Hepatic stellate cell (primary cell): ENCODE results near the gene OR1K1.
"Not testable (repeated sequence)": the region's sequence is repeated elsewhere in the genome, so short reads cannot be mapped to it uniquely, and the experiment has no call there.

Source experiments
- DNase-seq: peaks from one replicate; pipeline ENCODE4 v3.0.0; 2011; ENCODE audit warnings: low spot score

Gene OR1K1

GRCh38 chr9:122812736-122813135, 12.8 kb downstream of the OR1K1 start:
- DNase-seq, result no peak

- DNase-seq, result no peak
These were observed 14.6 kb downstream of the OR1K1 start for GRCh38 chr9:122814545-122814944.

- no peak for DNase-seq
These were observed 15.6 kb downstream of the OR1K1 start for GRCh38 chr9:122815544-122815943.

GRCh38 chr9:122816163-122816867, 16.4 kb downstream of the OR1K1 start:
- no peak for DNase-seq

GRCh38 chr9:122819326-122819725, 19.4 kb downstream of the OR1K1 start:
- peak; percentile 53 for DNase-seq

- DNase-seq, result no peak
These were observed 20.0 kb downstream of the OR1K1 start for GRCh38 chr9:122819791-122820489.

- no peak for DNase-seq
These were observed 20.5 kb downstream of the OR1K1 start for GRCh38 chr9:122820490-122820845.

- no peak for DNase-seq
These were observed 21.5 kb downstream of the OR1K1 start for GRCh38 chr9:122821278-122821943.

GRCh38 chr9:122822056-122822455, 22.1 kb downstream of the OR1K1 start:
- DNase-seq, result no peak

- no peak for DNase-seq
These were observed 23.0 kb downstream of the OR1K1 start for GRCh38 chr9:122822938-122823337.

- peak; percentile 56 for DNase-seq
These were observed 27.8 kb downstream of the OR1K1 start for GRCh38 chr9:122827761-122828093.

- not testable (repeated sequence) for DNase-seq
These were observed 29.0 kb downstream of the OR1K1 start for GRCh38 chr9:122828965-122829284.

- no peak for DNase-seq
These were observed 32.3 kb downstream of the OR1K1 start for GRCh38 chr9:122832194-122832593.

GRCh38 chr9:122835313-122835731, 35.4 kb downstream of the OR1K1 start:
- DNase-seq, result no peak

GRCh38 chr9:122837266-122837850, 37.4 kb downstream of the OR1K1 start:
- DNase-seq, result no peak

- not testable (repeated sequence) for DNase-seq
These were observed 38.5 kb downstream of the OR1K1 start for GRCh38 chr9:122838441-122838840.

- DNase-seq, result no peak
These were observed 41.6 kb downstream of the OR1K1 start for GRCh38 chr9:122841501-122841900.

GRCh38 chr9:122844137-122844536, 44.2 kb downstream of the OR1K1 start:
- no peak for DNase-seq

GRCh38 chr9:122845116-122845515, 45.2 kb downstream of the OR1K1 start:
- DNase-seq, result no peak

GRCh38 chr9:122846371-122846940, 46.5 kb downstream of the OR1K1 start:
- DNase-seq, result no peak

GRCh38 chr9:122848256-122848943, 48.5 kb downstream of the OR1K1 start:
- DNase-seq, result no peak
